SK-N-SH (cell line): ENCODE data around the gene BAHCC1.

ENCODE experiments used
- CHD2 ChIP-seq: fragments of 150-350 bp; IDR thresholded peaks from 2 replicates; pipeline ENCODE4 v1.6.1; 2018; ENCODE audit warnings: low read length; ENCODE audit not compliant: partially characterized antibody
- CTCF ChIP-seq: fragments of 200-600 bp; sonication (generic); IDR thresholded peaks from 2 replicates; pipeline ENCODE4 v1.6.1; 2017; ENCODE audit warnings: antibody characterized with exemption, mild to moderate bottlenecking, moderate library complexity
- EZH2phosphoT487 ChIP-seq: fragments of 200-600 bp; sonication (generic); IDR thresholded peaks from 2 replicates; pipeline ENCODE4 v1.6.1; 2017; ENCODE audit warnings: low read depth, mixed run types, mild to moderate bottlenecking, antibody characterized with exemption, moderate library complexity, borderline replicate concordance
- IRF3 ChIP-seq: fragments of 150-350 bp; IDR thresholded peaks from 2 replicates; pipeline ENCODE4 v1.6.1; 2016; ENCODE audit warnings: mild to moderate bottlenecking, low read depth, low read length
- MEF2A ChIP-seq: IDR thresholded peaks from 2 replicates; pipeline ENCODE4 v1.4.0; 2012; ENCODE audit warnings: low read depth, borderline replicate concordance
- NFIC ChIP-seq: IDR thresholded peaks from 2 replicates; pipeline ENCODE4 v1.4.0; 2012; ENCODE audit warnings: borderline replicate concordance
- RAD21 ChIP-seq: IDR thresholded peaks from 2 replicates; pipeline ENCODE4 v1.6.1; 2012; ENCODE audit warnings: mild to moderate bottlenecking, low read length
- RXRA ChIP-seq: IDR thresholded peaks from 2 replicates; pipeline ENCODE4 v1.4.0; 2012; ENCODE audit warnings: low read depth, mild to moderate bottlenecking, borderline replicate concordance
- TEAD4 ChIP-seq: IDR thresholded peaks from 2 replicates; pipeline ENCODE4 v1.4.0; 2012; ENCODE audit warnings: mild to moderate bottlenecking, borderline replicate concordance; ENCODE audit not compliant: insufficient read depth

- TF ChIP-seq CTCF (no peak), EZH2phosphoT487 (no peak), CHD2 (no peak), RXRA (no peak), RAD21 (no peak), IRF3 (no peak), NFIC (no peak), TEAD4 (no peak), MEF2A (no peak)
Measured at GRCh38 chr17:81419886-81420768, 24.9 kb downstream of the BAHCC1 start.
